AG08395 (cell line): Measurements from ENCODE around the gene SUCLG1.
"Not testable (repeated sequence)": the region's sequence is repeated elsewhere in the genome, so short reads cannot be mapped to it uniquely, and the experiment has no call there.

Source experiments
- DNase-seq: peaks from one replicate; pipeline ENCODE4 v3.0.0; 2012; ENCODE audit warnings: mixed read lengths, low spot score

The SUCLG1 gene

GRCh38 chr2:84421197-84421596, 37.9 kb downstream of the SUCLG1 start:
- DNase-seq, result no peak

GRCh38 chr2:84417453-84418145, 41.5 kb downstream of the SUCLG1 start:
- peak; percentile 13 for DNase-seq

DNA sequence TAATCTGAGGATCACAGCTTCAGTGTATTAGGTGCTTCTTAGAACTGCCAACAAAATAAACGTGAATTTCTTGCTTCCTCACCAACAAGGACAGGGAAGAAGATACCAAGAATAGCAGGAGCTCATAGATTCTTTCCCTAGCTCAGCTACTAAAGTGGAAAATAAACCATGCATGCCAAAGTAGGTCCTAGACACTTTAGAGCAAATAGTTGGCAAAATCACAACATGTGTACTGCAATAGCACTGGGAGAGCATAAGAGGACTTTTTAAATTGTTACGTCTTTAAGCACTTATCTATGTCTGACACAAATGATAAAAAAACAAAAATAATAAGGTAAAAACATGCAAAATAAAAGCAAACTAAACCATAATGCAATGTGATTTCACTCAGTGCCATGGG, 49.5 kb downstream of the SUCLG1 start:
- no peak for DNase-seq

DNA sequence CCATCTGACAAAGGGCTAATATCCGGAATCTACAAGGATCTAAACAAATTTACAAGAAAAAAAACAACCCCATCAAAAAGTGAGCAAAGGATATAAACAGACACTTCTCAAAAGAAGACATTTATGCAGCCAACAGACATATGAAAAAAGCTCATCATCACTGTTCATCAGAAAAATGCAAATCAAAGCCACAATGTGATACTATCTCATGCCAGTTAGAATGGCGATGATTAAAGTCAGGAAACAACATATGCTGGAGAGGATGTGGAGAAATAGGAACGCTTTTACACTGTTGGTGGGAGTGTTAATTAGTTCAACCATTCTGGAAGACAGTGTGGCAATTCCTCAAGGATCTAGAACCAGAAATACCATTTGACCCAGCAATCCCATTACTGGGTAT, 57.0 kb downstream of the SUCLG1 start:
- DNase-seq, result not testable (repeated sequence)

GRCh38 chr2:84399839-84400238, 59.2 kb downstream of the SUCLG1 start:
- not testable (repeated sequence) for DNase-seq

- DNase-seq, result peak; percentile 57
These were observed 63.3 kb downstream of the SUCLG1 start for GRCh38 chr2:84395820-84396219.

DNA sequence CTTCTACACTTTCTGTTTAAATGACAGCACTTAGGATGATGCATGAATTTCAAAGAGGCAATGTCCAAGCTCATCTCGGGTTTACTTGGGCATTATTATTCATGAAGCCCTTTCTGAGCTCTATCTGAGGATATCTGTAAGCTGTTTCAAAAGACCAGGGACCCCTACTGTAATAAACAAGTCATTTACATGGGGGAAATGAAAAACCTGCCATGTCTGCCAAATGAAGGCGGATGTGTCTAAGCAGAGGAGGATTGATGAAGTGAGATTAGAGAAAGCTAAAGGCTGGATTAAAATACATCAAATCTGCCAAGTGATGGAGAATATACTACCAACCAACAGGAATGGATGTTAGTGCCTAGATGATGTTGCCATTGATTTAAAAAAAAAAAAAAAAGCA, 64.5 kb downstream of the SUCLG1 start:
- DNase-seq, result no peak

- no peak for DNase-seq
These were observed 65.3 kb downstream of the SUCLG1 start for GRCh38 chr2:84393829-84394228.

- no peak for DNase-seq
These were observed 69.3 kb downstream of the SUCLG1 start for GRCh38 chr2:84389794-84390193.

GRCh38 chr2:84388921-84389490, 70.1 kb downstream of the SUCLG1 start:
- no peak for DNase-seq

DNA sequence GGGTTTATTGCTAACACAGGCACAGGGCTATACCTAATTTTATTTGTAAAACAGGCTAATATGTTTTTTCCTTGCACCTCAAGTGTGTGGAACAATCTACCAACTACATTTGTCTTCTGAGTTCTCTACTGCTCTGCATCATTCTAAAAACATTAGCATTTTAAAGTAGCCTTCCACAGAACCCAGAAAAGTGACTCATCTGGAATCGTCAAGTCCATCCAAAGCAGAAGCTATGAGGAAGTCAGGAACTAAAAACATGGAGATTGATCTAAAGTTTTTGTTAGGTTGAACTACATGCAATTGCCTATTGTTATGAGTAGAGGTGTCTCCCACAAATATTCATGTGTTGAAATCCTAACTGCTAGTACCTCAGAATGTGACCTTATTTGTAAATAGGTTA, 70.9 kb downstream of the SUCLG1 start:
- DNase-seq, result peak; percentile 34

- DNase-seq, result no peak
These were observed 72.6 kb downstream of the SUCLG1 start for GRCh38 chr2:84386336-84387040.

DNA sequence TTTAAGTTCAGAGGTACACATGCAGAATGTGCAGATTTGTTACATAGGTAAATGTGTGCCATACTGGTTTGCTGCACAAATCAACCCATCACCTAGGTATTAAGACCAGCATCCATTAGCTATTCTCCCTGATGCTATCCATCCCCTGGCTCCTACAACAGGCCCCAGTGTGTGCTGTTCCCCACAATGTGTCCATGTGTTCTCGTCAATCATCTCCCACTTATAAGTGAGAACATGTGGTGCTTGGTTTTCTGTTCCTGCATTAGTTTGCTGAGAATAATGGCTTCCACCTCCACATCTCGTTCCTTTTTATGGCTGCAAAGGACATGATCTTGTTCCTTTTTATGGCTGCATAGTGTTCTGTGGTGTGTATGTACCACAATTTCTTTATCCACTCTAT, 75.8 kb downstream of the SUCLG1 start:
- no peak for DNase-seq

DNA sequence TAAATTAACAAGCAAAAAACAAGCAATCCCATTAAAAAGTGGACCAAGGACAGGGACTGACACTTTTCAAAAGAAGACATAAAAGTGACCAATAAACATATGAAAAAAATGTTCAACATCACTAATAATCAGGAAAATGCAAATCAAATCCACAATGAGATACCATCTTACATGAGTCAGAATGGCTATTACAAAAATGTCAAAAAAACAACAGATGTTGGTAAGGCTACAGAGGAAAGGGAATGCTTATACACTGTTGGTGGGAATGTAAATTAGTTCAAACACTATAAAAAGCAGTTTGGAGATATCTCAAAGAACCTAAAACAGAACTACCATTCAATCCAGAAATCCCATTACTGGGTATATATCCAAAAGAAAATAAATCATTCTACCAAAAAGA, 78.2 kb downstream of the SUCLG1 start:
- DNase-seq, result no peak

GRCh38 chr2:84378960-84379359, 80.1 kb downstream of the SUCLG1 start:
- DNase-seq, result no peak

DNA sequence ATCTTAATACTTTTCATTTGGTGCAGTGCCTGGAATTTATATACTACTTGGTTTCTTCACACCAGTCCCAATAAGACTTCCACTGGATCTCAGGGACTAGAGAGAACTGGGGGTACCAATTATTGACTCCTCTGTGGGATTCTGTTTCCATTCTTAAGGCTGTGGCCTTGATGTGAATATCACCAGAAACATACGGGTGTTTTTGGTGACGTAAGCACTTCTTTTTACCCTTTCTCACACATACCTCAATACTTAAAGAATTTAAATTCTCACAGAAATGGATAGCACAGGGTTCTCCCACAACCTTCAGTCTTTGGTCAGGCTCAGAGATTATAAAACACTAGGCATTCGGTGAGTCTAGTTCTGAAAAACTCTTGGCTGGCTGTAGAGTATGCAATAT, 84.1 kb downstream of the SUCLG1 start:
- no peak for DNase-seq

- no peak for DNase-seq
These were observed 85.2 kb downstream of the SUCLG1 start for GRCh38 chr2:84373866-84374265.
